Measurements from ENCODE around the gene CLDN12.

Gene CLDN12
- total RNA-seq: 1.7 to 3.6 (median 3.1) reads per million in 3 experiments

DNA sequence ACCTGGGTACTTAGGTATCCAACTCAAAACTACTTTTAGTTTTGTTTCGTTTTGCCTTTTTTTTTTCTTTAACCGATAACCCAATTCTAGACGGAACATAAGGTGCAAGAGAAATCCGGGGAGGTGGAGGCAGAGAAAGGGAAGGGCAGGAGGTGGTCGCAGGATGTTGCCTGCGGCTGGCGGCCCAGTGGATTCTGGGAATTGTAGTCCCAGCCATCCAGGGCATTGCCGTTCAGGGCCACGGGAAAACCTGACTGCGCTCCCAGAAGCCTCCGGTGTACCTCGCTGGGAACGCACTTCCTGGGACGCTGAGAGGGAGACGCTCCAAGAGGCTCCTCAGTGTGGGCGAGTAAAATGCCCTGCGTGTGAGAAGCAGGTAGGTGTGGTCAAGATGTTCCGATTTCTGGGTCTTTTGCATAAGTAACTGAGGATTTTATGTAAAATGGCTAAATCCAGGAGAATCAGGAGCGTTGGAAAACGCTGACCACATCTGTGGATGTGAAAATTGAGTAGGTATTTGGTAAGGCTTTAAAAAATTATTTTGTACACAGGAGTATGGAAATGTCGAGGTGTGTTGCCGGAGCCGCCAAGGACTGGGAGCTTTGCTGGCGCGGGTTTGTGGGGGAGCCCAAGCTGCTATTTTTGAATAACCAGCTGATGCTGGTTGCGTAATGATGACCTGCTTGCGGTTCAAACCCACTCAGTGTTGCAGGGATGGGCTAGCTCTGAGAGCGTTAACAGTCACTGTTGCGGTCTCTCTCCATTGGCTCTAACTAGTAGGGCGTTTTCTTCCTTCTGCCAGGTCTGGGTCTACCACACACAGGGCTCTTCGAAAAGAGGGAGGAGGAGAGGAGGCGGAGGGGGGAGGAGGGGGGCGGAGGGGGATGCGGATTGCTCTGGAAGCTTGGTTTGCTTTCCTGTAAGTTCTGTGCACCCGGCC, at the start of gene CLDN12:
TSS of gene CLDN12 (plus strand) at position 288 of the 940 bp plus-strand sequence. CDS start 9,216 bp downstream, outside the sequence.
- DNase-seq: peak; percentile 86

GRCh38 chr7:90383422-90383821, 19.8 kb upstream of the CLDN12 start:
- DNase-seq: no peak

- DNase-seq: no peak
These were observed 19.4 kb upstream of the CLDN12 start for GRCh38 chr7:90383861-90384260.

DNA sequence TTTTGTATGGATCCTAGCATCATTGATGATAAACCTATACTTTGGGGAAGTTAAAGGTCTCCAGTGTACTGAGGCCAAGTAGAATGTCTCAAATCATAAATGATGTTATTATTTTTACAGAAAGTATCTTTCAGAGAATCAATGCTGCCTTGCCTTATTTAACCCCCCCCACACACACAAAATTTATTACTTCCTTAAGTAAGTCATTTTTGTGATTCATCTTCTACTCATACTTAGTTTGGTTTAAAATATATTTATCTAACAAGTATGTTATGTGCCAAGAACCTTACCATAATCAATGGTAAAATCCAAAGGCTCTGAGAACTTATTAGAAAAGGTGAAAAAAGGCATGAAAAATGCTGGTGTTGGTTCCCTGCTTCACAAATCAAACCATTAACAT, 18.8 kb upstream of the CLDN12 start:
- DNase-seq: no peak

DNA sequence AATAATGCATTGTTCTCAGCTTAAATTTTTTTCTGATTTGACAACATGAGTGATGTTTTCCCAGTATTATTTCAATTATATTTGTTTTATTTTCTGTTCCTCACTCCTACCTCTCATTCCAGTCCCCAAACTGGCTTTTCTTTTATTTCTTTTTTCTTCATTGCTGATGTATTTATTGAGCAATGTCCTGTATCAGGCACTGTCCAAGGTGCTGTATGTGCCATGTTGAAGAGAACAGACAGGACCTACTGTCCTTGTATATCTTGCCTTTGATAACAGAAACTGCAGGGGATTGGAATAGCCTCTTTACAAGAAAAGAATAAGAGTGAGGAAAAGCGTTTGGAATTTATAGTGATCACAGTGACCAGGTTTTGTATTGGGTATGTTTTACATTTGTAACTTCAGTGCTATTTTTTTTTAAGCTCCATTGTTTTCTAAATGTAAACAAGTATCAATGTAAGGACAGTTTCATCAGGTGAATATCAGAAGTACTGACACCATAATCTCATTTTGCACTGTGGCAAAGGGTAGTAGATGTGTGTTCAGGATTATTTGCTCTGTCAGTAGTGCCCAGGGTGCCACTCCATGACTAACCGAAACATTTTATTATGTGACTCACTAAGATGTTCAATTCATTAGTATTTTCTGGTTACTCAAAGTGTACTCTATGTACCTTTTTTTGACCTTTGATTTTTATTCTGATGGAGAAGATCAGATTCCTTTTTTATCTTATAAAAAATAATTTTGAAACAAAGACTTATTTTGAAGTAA, 15.6 kb upstream of the CLDN12 start:
- no peak for DNase-seq

GRCh38 chr7:90390926-90391325, 12.3 kb upstream of the CLDN12 start:
- DNase-seq: no peak

- DNase-seq: no peak
These were observed 11.8 kb upstream of the CLDN12 start for GRCh38 chr7:90391488-90391887.

GRCh38 chr7:90396420-90396819, 6.8 kb upstream of the CLDN12 start:
- no peak for DNase-seq

DNA sequence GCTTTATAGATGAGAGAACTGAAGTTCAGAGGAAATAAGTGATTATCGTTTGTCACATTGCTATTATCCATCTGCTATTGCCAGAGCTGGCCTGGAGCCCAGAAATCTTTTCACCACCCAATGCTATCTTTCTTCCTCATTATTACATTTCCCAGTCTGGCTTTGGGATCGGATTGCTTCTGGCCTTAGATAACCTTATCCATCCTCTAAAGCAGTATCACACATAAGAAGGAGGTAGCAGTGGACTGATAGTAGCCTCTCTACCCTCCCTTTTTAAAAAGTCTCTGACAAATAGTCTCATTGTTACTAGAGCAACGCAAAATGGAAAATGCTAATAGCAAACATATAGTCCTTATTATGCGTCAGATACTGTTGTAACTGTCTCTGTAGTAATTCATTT, 1.3 kb upstream of the CLDN12 start:
- no peak for DNase-seq

- DNase-seq: no peak
These were observed 482 bp upstream of the CLDN12 start for GRCh38 chr7:90402785-90403173.

GRCh38 chr7:90404777-90405176, 1.5 kb downstream of the CLDN12 start:
- no peak for DNase-seq

DNA sequence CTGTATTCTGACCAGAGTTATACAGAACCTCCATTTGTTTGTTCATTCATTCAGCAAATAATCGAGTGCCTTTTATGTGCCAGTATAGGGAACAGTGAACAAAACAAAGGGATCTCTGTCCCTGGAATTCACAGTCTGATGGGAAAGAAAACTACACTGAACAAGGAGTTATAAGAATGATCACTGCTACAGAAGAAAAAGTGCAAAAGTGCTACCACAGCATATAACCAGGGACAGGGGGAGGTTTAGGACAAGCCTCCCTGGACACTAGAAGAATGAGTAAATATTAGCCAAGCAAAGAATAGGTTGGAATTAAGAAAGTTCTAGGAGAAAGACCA, 4.2 kb downstream of the CLDN12 start:
- DNase-seq: no peak

DNA sequence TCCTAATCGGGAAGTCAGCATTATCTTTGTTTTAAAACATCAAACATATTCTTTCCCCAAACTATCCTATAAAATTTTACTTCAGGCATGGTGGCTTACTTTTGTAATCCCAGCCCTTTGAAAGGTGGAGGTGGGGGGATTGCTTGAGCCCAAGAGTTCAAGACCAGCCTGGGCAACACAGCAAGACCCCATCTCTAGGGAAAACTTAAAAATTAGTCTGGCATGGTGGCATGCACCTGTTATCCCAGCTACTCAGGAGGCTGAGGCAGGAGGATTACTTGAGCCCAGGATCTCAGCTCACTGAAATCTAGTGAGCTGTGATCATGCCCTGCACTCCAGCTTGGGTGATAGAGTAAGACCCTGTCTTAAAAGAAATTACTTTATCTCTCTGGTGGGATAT, 4.9 kb downstream of the CLDN12 start:
- DNase-seq: no peak

- no peak for DNase-seq
These were observed 6.4 kb downstream of the CLDN12 start for GRCh38 chr7:90409667-90410066.

DNA sequence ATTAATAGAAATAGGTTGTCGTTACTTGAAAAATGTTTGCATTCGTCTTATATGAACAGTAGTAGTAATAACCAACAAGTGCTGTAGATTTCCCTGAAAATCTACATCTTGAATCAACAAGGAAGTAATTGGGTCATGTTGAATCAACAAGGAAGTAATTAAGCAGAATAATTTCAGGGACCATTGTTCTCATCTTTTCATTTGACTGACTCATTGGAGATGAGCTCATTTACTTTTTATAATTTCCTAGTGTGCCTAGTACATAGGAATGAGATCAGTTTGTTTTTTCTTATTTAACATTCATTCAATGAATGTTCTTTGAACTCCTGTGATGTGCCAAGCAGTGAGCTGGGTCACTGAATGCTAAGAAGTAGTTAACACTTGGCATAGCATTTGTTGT, 8.2 kb downstream of the CLDN12 start:
- DNase-seq: no peak

DNA sequence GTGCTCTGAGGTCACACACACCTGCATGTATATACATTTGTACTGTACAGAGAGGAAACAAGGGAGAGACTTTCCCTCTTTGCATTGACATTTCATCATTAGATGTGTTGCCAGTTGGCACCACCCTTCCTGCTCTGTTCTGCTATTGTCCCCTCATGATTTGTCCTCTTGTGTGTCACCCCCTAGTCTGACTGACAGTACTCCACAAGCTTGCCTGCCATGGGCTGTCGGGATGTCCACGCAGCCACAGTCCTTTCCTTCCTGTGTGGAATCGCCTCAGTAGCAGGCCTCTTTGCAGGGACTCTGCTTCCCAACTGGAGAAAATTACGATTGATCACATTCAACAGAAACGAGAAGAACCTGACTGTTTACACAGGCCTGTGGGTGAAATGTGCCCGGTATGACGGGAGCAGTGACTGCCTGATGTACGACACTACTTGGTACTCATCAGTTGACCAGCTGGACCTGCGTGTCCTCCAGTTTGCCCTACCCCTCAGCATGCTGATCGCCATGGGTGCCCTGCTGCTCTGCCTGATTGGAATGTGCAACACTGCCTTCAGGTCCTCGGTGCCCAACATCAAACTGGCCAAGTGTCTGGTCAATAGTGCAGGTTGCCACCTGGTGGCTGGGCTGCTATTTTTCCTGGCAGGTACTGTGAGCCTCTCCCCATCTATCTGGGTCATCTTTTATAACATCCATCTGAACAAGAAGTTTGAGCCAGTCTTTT, 9.4 kb downstream of the CLDN12 start:
- DNase-seq: no peak

DNA sequence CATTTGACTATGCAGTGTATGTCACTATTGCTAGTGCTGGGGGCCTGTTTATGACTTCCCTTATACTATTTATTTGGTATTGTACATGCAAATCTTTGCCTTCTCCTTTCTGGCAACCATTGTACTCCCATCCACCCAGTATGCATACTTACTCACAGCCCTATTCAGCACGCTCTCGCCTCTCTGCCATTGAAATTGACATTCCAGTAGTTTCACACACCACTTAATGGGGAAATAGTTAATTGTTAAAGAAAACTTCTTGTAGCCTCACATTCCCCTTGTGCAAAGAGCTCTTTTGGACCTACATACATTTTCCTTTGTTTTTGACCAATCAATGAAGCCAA, 9.9 kb downstream of the CLDN12 start:
- DNase-seq: no peak

DNA sequence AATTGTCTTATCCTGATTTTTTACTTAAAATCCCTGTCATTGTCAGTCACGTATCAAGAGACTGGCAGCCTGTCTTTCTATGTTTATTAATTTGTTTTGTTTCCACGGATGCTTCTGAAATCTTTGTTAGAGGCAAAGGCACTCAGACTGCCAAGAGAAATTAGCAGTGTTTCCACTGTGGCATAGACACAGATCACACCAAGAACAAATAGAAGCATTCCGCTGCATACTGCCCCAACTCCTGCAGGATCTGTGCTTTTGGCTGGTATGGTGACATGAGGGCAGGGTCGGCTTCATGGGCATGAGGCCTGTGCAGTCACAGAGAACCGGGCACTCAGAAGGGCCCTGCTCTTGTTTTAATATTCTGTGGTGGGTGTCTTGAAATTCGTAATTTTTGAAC, 18.4 kb downstream of the CLDN12 start:
- no peak for DNase-seq

GRCh38 chr7:90424720-90425119, 21.5 kb downstream of the CLDN12 start:
- no peak for DNase-seq

DNA sequence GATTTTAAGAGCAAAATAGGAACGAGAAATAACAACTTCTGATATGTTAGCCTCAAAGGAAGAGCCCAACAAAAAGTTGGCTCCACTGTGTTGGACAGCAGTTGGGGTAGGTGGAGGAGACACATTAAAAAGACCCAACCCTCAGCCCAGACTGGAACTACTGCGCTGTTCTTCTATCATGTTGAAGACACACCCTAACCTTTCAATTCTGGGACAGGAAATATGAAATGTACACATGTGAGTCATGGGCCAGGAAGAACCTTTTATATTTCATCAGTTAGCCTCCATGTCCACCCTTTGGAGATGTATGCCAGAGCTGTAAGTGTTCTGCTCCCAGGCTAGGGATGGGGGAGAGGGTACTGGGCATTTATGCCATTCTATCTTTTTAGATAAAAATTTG, 22.1 kb downstream of the CLDN12 start:
- DNase-seq: no peak

GRCh38 chr7:90430614-90431460, 27.6 kb downstream of the CLDN12 start:
- DNase-seq: no peak

GRCh38 chr7:90432752-90433151, 29.5 kb downstream of the CLDN12 start:
- DNase-seq: no peak

DNA sequence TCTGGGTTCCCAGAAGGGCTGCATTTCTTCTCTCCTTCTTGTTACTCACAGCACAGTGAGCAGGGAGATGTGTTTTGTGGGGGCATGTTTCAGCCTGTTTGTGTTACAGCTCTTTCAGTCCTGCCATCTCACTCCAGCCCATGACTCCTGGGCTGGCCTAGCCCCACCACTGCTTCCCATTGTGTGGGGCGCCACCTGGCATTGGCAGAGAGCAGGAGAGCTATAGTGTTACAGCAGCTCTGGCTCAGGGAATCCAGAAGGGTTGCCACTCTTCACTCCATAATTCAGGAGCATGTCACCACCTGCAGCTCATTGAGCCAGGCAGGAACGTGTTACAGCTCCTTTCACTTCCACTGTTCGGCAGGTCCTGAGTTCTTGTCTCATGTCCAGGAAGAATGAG, 30.0 kb downstream of the CLDN12 start:
- DNase-seq: no peak

Measured in central memory CD4-positive, alpha-beta T cell (primary cell).